HepG2 (cell line): ENCODE data around the gene MFRP. TPM values are rescaled to one million over a fixed set of nuclear protein-coding genes. Genes with fewer than 3 reads are reported as not detected.
A peak's percentile ranks its signal among the peaks of the same experiment; 100 is the strongest.

ENCODE experiments used
- ARID3A ChIP-seq: IDR thresholded peaks from 2 replicates; pipeline ENCODE4 v1.6.1; 2012; ENCODE audit warnings: low read depth, low read length, improper control_type of control experiment
- ASH2L ChIP-seq: fragments of 300-600, 200-600 bp; sonication (generic); IDR thresholded peaks from 2 replicates; pipeline ENCODE4 v1.7.0; 2017; ENCODE audit warnings: low read depth, mild to moderate bottlenecking, moderate library complexity, mixed read lengths, low read length; ENCODE audit not compliant: insufficient read length
- ATF7-NPFF ChIP-seq: sonication (generic); formaldehyde crosslinking; IDR thresholded peaks from 2 replicates; pipeline ENCODE4 v1.8.1; 2023; ENCODE audit warnings: mild to moderate bottlenecking, low read depth, missing genetic modification reagents, moderate library complexity
- BRCA1 ChIP-seq: sonication (generic); formaldehyde crosslinking; IDR thresholded peaks from 2 replicates; pipeline ENCODE4 v1.4.0; 2020; ENCODE audit warnings: missing genetic modification reagents
- CBFB ChIP-seq: sonication (generic); formaldehyde crosslinking; IDR thresholded peaks from 2 replicates; pipeline ENCODE4 v1.4.0; 2020; ENCODE audit warnings: missing genetic modification reagents
- CCDC6 ChIP-seq: sonication (generic); formaldehyde crosslinking; IDR thresholded peaks from 2 replicates; pipeline ENCODE4 v1.8.1; 2022; ENCODE audit warnings: mild to moderate bottlenecking, missing genetic modification reagents, moderate library complexity
- FIP1L1 ChIP-seq: fragments of 200-400 bp; formaldehyde crosslinking; IDR thresholded peaks from 2 replicates; pipeline ENCODE4 v1.6.1; 2018; ENCODE audit warnings: low read depth, mild to moderate bottlenecking, low read length, moderate library complexity, borderline replicate concordance; ENCODE audit not compliant: insufficient read depth
- FOXK2 ChIP-seq: fragments of 450-650 bp; IDR thresholded peaks from 2 replicates; pipeline ENCODE4 v1.6.1; 2016
- LBX2 ChIP-seq: sonication (generic); formaldehyde crosslinking; IDR thresholded peaks from 2 replicates; pipeline ENCODE4 v1.5.0; 2020; ENCODE audit warnings: missing genetic modification reagents, mild to moderate bottlenecking, borderline replicate concordance
- PRMT3 ChIP-seq: sonication (generic); formaldehyde crosslinking; IDR thresholded peaks from 2 replicates; pipeline ENCODE4 v1.8.1; 2022; ENCODE audit warnings: low read depth, mild to moderate bottlenecking, moderate library complexity, missing genetic modification reagents, borderline replicate concordance
- PRPF4 ChIP-seq: fragments of 200-400 bp; formaldehyde crosslinking; IDR thresholded peaks from 2 replicates; pipeline ENCODE4 v1.6.1; 2016; ENCODE audit warnings: low read length, low read depth; ENCODE audit not compliant: poor library complexity, severe bottlenecking
- SP140L ChIP-seq: sonication (generic); formaldehyde crosslinking; IDR thresholded peaks from 2 replicates; pipeline ENCODE4 v1.4.0; 2020; ENCODE audit warnings: missing genetic modification reagents, borderline replicate concordance
- SPEN ChIP-seq: sonication (generic); formaldehyde crosslinking; IDR thresholded peaks from 2 replicates; pipeline ENCODE4 v1.5.1; 2020; ENCODE audit warnings: low read depth, mild to moderate bottlenecking, missing genetic modification reagents
- STAG1 ChIP-seq: sonication (generic); formaldehyde crosslinking; IDR thresholded peaks from 2 replicates; pipeline ENCODE4 v1.4.0; 2020; ENCODE audit warnings: missing genetic modification reagents
- TAF1 ChIP-seq: sonication (generic); formaldehyde crosslinking; IDR thresholded peaks from 2 replicates; pipeline ENCODE4 v1.4.0; 2020; ENCODE audit warnings: missing genetic modification reagents
- TEAD2 ChIP-seq: sonication (generic); formaldehyde crosslinking; IDR thresholded peaks from 2 replicates; pipeline ENCODE4 v1.9.0; 2021; ENCODE audit warnings: missing genetic modification reagents
- TFAP4 ChIP-seq: sonication (generic); IDR thresholded peaks from 2 replicates; pipeline ENCODE4 v1.6.1; 2016; ENCODE audit warnings: low read depth, borderline replicate concordance
- TMF1 ChIP-seq: sonication (generic); formaldehyde crosslinking; IDR thresholded peaks from 2 replicates; pipeline ENCODE4 v1.8.1; 2022; ENCODE audit warnings: low read depth, missing genetic modification reagents
- XRCC5 ChIP-seq: fragments of 200-400 bp; formaldehyde crosslinking; optimal IDR thresholded peaks from 2 replicates; pipeline ENCODE3; 2017; ENCODE audit warnings: mild to moderate bottlenecking, low read length
- ZBTB4 ChIP-seq: sonication (generic); formaldehyde crosslinking; IDR thresholded peaks from 2 replicates; pipeline ENCODE4 v1.4.0; 2020; ENCODE audit warnings: missing genetic modification reagents, mild to moderate bottlenecking, borderline replicate concordance
- ZFP36 ChIP-seq: fragments of 150-350 bp; IDR thresholded peaks from 2 replicates; pipeline ENCODE4 v1.6.1; 2018; ENCODE audit warnings: borderline replicate concordance, low read length, low read depth; ENCODE audit not compliant: partially characterized antibody
- ZMYM3 ChIP-seq: sonication (generic); formaldehyde crosslinking; IDR thresholded peaks from 2 replicates; pipeline ENCODE4 v1.5.1; 2020; ENCODE audit warnings: mild to moderate bottlenecking, missing genetic modification reagents
- ZNF331 ChIP-seq: sonication (generic); formaldehyde crosslinking; IDR thresholded peaks from 2 replicates; pipeline ENCODE4 v1.4.0; 2020; ENCODE audit warnings: missing genetic modification reagents
- ZNF691 ChIP-seq: sonication (generic); formaldehyde crosslinking; IDR thresholded peaks from 2 replicates; pipeline ENCODE4 v1.4.0; 2020; ENCODE audit warnings: missing genetic modification reagents, low read depth, mild to moderate bottlenecking, borderline replicate concordance
- polyA plus RNA-seq, 8 experiments: library from polyadenylated mRNA; depleted of rRNA in 3 of 8; stranded (reverse) in 7 of 8; unstranded in 1 of 8; fragments of >200 nt; fragmentation: Illumina TruSeq in 4 of 8; extraction: Trizol in 4 of 8; gene quantifications; 2 replicates each; pipeline versions ENCODE4 v1.2.1 to v1.2.3, GENCODE V29; 2011 to 2016; ENCODE audit warnings: low read depth in 4 of 8, missing spikeins in 1 of 8, mixed read lengths in 1 of 8; ENCODE audit not compliant: insufficient read depth in 1 of 8
- total RNA-seq, 5 experiments: library from RNA; depleted of rRNA; stranded (reverse); fragments of >200 nt; fragmentation: Illumina TruSeq; extraction: Trizol; gene quantifications; 2 replicates each; pipeline ENCODE4 v1.2.3, GENCODE V29; 2016; ENCODE audit warnings: low read depth in 1 of 5

MFRP gene
- total and polyA plus RNA-seq, 2 of the 13 experiments (the other 11 are each of a cell fraction or from before 2014, with no cell fraction given) = not detected

- no peak for TF ChIP-seq TFAP4
- TF ChIP-seq PRPF4 = no peak
- TF ChIP-seq CCDC6 (CRISPR knock-in tag) = no peak
- TF ChIP-seq STAG1 = peak; percentile 52
- no peak for TF ChIP-seq TAF1 (CRISPR knock-in tag)
- TF ChIP-seq TMF1 (CRISPR knock-in tag) = no peak
- no peak for TF ChIP-seq BRCA1 (CRISPR knock-in tag)
- TF ChIP-seq ZNF331 (CRISPR knock-in tag) = no peak
- no peak for TF ChIP-seq SPEN (CRISPR knock-in tag)
- TF ChIP-seq XRCC5 = peak; percentile 67
- no peak for TF ChIP-seq LBX2 (CRISPR knock-in tag)
- no peak for TF ChIP-seq ZNF691
- no peak for TF ChIP-seq SP140L (CRISPR knock-in tag)
- no peak for TF ChIP-seq ATF7-NPFF (CRISPR knock-in tag)
- 0 out of 2 replicates have a peak, but pooled peaks have one; percentile 10 for TF ChIP-seq ARID3A
- TF ChIP-seq TEAD2 = no peak
- TF ChIP-seq FIP1L1 = no peak
- no peak for TF ChIP-seq PRMT3 (CRISPR knock-in tag)
- TF ChIP-seq ASH2L = peak; percentile 25
- TF ChIP-seq ZBTB4 = no peak
- TF ChIP-seq ZMYM3 = peak; percentile 81; the same call in 1 of the 2 replicates
- TF ChIP-seq ZFP36 = peak; percentile 83
- TF ChIP-seq CBFB = 0 out of 2 replicates have a peak, but pooled peaks have one; percentile 22
- TF ChIP-seq FOXK2 = no peak
These were observed 22.9 kb downstream of the MFRP start (continued) for GRCh38 chr11:119323532-119324033.
